C4-2B (cell line): Measurements from ENCODE around the gene CDC20.

ENCODE experiments used
- ZFX ChIP-seq: fragments of 450-650 bp; IDR thresholded peaks from 2 replicates; pipeline ENCODE4 v1.6.1; 2017
- TF ChIP-seq, protein P1 (sequence below): fragments of 450-650 bp; conservative IDR thresholded peaks from 2 replicates; pipeline ENCODE4 v1.5.1; 2017; ENCODE audit warnings: mild to moderate bottlenecking

DNA sequence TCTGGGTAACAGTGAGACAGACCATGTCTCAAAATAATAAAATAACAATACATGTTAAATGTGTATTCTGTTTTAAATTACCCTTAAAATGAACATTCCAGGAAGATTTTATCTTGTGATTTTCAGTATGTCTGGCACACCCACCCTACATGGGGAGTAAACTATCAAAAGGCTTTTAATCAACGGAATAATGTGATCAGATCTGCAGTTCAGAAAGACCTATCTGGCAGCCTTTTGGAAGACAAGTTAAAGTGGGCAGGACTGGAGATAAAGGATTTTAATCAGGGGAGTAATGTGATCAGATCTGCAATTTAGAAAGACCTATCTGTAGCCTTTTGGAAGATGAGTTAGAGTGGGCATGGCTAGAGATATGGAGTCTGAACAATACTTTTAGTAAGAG lies 20.7 kb downstream of the CDC20 start:
- TF ChIP-seq, protein P1, sequence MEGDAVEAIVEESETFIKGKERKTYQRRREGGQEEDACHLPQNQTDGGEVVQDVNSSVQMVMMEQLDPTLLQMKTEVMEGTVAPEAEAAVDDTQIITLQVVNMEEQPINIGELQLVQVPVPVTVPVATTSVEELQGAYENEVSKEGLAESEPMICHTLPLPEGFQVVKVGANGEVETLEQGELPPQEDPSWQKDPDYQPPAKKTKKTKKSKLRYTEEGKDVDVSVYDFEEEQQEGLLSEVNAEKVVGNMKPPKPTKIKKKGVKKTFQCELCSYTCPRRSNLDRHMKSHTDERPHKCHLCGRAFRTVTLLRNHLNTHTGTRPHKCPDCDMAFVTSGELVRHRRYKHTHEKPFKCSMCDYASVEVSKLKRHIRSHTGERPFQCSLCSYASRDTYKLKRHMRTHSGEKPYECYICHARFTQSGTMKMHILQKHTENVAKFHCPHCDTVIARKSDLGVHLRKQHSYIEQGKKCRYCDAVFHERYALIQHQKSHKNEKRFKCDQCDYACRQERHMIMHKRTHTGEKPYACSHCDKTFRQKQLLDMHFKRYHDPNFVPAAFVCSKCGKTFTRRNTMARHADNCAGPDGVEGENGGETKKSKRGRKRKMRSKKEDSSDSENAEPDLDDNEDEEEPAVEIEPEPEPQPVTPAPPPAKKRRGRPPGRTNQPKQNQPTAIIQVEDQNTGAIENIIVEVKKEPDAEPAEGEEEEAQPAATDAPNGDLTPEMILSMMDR: no peak
- no peak for TF ChIP-seq ZFX
